ENCODE data around the gene NELFB.

NELFB gene

GRCh38 chr9:137266162-137266527, 11.0 kb downstream of the NELFB start:
- FAIRE-seq (no peak), DNase-seq (ENCODE audit: insufficient read length, low spot score) (no peak)

DNA sequence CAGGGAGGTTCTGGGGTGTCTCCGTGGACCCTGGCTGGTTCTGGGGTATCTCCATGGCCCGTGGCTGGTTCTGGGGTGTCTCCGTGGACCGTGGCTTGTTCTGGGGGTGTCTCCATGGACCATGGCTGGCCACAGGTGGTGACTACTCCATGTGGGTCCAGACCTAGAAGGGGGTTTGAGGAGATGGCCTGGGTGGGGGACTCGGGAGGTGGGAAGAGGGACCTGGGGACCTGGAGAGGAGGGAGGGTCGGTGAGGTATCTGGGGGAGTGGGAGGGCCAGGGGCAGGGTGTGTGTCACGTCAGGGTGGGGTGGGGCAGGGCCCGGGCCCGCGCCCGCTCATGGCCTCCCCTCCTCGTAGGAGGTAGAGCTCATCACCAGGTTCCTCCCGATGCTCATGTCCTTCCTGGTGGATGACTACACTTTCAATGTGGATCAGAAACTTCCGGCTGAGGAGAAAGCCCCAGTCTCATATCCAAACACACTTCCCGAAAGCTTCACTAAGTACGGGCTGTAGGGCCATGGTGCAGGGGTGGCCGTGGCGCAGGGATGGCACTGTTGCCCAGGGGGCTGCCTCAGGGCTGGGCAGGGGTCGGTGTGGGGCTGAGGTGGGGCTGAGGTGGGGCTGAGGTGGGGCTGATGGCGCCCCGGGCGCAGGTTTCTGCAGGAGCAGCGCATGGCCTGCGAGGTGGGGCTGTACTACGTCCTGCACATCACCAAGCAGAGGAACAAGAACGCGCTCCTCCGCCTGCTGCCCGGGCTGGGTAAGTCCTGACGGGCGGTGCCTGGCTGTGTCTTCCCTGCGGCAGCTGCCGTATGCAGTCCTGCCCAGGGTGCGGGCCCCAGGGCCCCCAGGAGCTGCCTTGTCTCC, 11.7 kb downstream of the NELFB start:
- FAIRE-seq, result no peak
- DNase-seq (ENCODE audit: insufficient read length, low spot score), result no peak

- no peak for FAIRE-seq
- DNase-seq (ENCODE audit: insufficient read length, low spot score), result no peak
Measured at GRCh38 chr9:137267933-137268355, 12.8 kb downstream of the NELFB start.

- FAIRE-seq, result no peak
Measured at GRCh38 chr9:137268538-137269201, 13.5 kb downstream of the NELFB start.

DNA sequence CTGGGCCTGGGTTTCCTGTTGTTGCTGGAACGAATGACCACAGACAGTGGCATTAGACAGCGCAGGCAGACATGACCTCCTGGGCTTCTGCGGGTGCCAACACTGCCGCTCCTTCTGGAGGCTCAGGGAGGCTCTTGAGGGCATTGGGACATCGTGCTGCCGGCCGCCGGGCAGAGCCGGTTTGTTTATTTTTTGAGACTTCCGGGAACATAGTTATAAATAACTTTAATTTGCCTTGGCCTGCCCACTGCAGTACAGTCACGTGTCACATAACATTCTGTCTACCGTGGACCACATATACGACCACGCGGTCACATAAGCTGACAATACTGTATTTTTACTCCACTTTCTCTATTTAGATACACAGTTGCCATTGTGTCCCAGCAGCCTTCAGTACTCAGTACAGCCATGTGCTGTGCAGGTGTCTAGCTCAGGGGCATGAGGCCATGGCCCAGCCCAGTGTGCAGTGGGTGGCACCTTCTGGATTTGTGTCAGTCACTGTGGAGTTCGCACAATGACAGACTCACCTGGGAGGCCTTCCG, 14.2 kb downstream of the NELFB start:
- FAIRE-seq (no peak), DNase-seq (ENCODE audit: insufficient read length, low spot score) (no peak)

More at GRCh38 chr9:137268538-137269201, 13.5 kb downstream of the NELFB start:
- DNase-seq (ENCODE audit: insufficient read length, low spot score), result no peak

- no peak for FAIRE-seq
- DNase-seq (ENCODE audit: insufficient read length, low spot score), result no peak
Measured at GRCh38 chr9:137270929-137271695, 16.0 kb downstream of the NELFB start.

GRCh38 chr9:137271696-137272076, 16.6 kb downstream of the NELFB start:
- DNase-seq (ENCODE audit: insufficient read length, low spot score) (no peak), FAIRE-seq (no peak)

GRCh38 chr9:137272241-137273094, 17.3 kb downstream of the NELFB start:
- no peak for DNase-seq (ENCODE audit: insufficient read length, low spot score)
- no peak for FAIRE-seq

GRCh38 chr9:137273095-137273490, 18.0 kb downstream of the NELFB start:
- DNase-seq (ENCODE audit: insufficient read length, low spot score) (no peak), FAIRE-seq (no peak)

DNA sequence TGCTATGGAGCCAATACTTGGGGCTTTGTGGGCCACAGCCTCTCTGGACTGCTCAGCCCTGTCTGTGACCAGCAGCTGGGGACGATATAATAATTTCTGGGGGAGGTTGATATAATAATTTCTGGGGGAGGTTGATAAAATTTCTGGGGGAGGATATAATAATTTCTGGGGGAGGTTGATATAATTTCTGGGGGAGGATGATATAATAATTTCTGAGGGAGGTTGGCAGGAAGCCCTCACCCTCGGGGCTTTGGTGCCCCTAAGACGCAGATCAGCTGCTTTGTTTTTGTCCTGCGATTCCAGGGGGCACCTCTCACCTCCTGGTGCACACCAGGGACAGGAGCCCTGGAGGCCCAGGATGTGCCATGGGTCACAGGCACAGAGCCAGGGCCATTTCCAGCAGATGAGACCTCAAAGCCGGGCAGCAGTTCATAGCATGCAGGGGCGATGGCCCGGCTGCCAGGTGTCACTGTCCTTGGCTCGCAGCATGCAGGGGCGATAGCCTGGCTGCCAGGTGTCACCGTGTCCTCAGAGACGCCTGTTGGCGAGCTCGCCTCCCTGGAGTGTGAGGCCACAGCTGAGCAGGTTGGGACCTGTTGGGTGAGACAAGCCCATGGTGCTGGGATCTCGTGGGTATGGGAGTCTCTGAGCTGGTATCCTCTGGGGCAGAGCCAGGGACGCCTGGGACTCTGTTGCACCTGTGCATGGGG, 18.6 kb downstream of the NELFB start:
- FAIRE-seq (no peak), DNase-seq (ENCODE audit: insufficient read length, low spot score) (no peak)

DNA sequence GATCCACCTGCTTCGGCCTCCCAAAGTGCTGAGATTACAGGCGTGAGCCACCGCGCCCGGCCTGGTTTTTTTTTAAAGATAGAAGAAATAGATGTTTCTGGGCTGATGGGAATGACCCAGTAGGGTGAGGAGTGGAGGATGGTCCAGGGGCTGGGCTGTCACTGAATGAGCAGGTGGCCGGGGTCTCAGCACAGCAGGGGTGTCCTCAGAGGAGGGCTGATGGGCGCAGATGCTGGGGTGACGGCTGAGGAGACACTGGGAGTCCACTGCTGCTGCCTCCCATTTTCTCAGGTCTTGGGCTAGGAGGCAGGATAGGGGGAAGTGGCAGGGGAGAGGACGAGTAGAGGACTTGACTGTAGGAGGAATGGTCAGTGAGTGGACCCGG, 20.1 kb downstream of the NELFB start:
- no peak for DNase-seq (ENCODE audit: insufficient read length, low spot score)
- FAIRE-seq, result no peak

- DNase-seq (ENCODE audit: insufficient read length, low spot score) (no peak), FAIRE-seq (no peak)
Measured at GRCh38 chr9:137275588-137276472, 20.7 kb downstream of the NELFB start.

DNA sequence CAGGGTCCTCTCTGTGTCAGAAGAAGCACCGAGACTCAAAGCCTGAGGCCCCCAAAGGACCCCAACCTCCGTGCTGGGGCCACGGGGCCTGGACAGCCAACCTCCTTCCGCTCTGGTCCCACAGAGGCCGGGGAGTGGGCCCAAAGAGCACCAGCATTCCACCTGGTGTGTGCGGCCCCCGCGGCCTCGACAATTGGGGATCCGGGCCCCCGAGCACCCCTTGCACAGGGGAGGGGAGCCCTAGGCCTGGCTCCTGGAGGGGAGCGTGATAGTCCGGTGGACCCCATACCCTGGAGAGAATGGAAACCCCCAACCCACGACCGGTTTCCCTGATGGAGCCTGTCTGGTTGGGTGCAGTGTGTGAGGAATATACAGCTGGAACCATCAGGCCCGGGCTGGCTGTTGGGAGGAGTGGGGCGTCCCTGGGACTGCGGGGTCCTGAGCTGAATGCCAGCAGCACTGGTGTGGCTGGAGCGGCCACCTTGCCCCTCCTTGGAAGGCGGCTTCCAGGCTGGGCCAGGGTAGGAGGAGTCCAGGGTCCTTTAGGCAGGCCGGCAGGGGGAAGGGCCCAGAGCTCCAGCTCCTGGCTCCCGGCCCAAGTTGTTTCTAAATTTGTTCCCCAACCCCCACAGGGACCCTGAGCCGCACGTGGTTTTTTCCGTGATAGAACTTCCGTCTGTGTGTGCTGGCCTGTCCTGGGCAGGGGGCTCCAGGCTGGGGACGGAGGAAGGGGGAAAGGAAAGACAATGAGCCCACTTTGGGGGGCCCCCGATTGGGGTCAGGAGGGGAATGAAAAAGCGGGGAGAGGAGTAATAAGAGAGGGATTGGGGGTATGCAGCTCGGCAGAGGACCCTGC, 21.6 kb downstream of the NELFB start:
- no peak for DNase-seq (ENCODE audit: insufficient read length, low spot score)
- no peak for FAIRE-seq

DNA sequence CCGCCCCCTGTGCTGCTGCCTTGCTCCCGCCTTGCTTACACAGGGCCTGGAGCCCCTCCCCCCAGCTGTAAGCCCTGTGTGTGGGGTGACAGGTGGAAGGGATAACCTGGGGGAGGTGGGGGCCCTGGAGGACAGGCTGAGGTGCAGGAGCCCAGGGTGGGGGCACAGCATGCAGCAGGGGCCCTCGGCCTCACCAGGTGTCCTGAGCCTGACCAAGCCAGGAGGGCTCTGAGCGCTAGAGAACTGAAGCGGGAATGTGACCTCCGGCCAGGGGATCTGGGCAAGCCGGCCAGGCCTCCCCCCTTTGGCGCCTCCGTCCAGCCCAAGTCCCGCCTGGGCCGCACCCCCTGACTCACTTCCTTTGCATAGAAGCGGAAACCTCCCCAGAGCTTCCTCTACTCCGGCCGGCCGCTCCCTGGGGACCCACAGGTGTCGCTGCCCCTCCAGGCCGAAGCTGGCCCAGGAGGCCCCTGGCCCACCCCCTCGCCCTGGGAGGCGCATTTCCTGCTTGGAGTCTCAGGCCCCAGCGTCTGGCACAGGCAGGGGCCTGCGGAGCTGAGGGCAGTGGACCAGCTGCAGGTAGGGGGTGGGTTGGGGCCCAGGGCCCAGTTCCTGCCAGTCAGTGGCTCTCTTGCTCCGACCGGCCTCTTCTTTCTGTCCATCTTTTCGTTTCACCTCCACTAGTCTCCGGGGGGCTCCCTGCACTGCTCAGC, 22.4 kb downstream of the NELFB start, which contains the start of gene TOR4A:
Gene TOR4A (plus strand): TSS at position 398 of the 713 bp plus-strand sequence. CDS start 964 bp downstream, outside the sequence.
- peak; percentile 92 for DNase-seq (ENCODE audit: insufficient read length, low spot score)
- FAIRE-seq, result no peak

DNA sequence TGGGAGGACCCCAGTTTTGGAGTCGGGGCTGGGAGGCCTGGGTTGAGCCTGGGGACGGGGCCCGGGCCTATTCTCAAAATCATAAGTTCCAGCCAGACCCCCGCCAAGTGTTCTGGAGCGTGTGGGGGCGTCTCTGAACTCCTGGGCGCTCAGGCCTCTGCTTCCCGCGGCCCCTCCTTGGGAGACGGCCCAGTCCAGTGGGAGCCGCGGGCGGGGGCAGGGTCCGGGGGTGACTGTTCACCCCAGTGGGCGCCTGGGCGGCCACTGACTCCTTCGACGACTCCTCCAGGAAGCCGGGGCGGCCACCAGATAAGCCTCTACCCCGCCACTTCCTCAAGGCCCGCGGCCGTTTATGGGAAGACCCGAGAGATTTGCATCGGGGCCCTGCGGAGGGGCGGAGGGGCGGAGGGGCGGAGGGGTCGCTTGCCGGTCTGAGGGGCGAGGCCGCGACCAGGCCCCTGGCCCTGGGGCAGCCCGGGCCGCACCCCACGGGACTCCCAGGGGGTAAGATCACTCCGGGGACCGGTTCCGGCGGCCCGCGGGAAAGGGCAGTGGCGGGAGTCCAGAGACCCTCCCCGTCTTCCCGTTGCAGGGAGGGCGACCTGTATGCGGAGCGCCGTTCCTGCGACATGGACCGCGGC, 23.1 kb downstream of the NELFB start:
- DNase-seq (ENCODE audit: insufficient read length, low spot score) (no peak), FAIRE-seq (no peak)
